Fibroblast of peridontal ligament (primary cell): ENCODE measurements around the gene PRPF6.
A peak's percentile ranks its signal among the peaks of the same experiment; 100 is the strongest.

Source experiments
- DNase-seq: peaks from one replicate; pipeline ENCODE4 v3.0.0-alpha.2; 2010; ENCODE audit errors: extremely low read depth

Gene PRPF6

DNA sequence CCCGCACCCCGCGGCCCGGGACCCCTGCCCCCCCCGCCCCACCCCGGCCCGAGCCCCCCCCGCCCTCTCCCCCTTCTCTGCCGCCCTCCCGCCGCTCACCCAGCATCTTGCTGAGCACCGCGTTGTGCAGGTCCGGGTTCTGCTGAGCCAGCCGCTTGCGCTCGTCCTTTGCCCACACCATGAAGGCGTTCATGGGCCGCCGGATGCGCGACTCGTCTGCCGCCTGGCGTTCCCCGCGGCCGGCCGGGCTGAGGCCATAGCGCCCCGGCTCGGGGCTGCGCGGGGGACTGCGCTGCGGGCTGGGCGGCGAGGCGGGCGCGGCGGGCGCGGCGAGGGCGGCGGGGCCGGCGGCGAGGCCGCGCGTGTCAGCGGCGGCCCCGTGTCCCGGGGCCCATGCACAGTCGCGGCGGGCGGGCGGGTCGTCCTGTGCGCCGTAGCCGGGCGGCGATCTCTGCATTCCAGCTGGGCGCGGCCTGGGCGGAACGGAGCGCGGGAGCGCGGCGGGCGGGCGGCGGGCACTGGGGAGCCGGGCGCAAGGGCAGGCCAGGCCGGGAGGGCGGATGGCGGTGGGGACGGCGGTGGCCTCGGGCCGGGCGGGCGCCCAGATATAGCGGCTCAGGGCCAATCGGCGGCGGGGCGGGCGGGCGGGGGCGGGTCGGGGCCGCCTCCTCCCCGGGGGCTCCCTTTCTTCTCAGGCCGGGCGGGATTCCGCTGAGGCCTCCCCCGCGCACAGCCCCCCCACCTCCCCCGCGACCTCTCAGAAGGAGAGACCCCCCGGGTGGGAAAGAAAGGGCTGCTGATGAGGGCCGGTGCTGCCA lies 68.3 kb downstream of the PRPF6 start, which contains the start of gene SOX18:
SOX18 (minus strand) TSS at position 580 of the 818 bp plus-strand sequence; CDS start at position 457, 123 bp downstream.
- DNase-seq, result no peak

DNA sequence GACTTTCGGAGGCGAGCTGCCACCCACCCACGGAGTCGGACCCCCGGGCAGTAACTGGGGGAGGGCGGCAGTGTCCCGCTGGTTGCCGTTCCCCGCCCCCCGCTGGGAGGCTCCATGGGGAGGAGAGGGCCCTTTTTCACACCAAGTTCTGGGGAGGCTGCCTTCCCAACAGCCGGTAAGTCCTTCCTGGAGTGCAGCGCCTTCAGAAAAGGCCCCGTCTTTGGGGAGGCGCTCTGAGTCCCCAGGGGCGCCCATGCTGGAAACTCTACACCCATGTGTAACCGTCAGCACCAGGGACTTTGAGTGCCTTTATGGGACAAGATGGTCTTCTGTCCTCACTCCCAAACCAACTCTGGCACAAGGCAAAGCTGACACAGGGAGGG lies 68.9 kb downstream of the PRPF6 start:
- DNase-seq, result no peak

DNA sequence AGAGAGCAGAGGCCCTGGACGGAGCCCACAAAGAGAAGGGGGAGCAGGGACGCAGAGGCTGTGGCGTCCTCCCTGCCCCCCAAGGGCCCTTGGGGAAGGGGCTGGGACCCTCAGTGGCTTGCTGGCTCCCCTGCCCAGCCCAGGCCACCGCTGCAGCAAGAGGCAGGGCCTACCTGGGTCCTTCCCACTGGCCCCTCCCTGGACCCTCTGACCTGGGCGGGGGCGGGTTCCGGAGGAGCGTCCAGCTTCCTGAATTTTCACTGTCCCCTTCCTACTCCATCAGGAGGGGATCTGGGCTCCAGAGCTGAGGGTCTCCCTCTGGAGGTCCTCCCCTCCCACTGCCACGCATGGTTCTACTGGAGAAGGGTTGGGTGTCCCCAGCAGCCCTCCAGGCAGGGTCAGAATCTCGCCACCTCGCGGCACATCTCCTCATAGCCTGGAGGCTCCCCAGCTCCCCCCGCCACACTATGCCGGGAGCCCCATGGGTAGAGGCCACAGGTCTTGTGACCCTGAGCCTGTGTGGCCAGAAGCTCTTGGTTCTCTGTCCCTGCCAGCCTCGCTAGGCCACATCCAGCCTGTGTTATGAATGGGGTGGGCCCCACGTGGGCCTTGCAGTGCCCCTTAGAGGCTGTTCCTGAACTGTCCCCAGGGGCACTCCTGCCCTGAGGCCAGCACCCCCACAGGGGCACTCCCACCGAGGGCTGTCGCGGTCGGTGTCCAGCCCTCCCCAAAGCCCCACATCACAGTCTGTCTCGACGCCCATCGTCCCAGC lies 69.5 kb downstream of the PRPF6 start:
- DNase-seq, result no peak

DNA sequence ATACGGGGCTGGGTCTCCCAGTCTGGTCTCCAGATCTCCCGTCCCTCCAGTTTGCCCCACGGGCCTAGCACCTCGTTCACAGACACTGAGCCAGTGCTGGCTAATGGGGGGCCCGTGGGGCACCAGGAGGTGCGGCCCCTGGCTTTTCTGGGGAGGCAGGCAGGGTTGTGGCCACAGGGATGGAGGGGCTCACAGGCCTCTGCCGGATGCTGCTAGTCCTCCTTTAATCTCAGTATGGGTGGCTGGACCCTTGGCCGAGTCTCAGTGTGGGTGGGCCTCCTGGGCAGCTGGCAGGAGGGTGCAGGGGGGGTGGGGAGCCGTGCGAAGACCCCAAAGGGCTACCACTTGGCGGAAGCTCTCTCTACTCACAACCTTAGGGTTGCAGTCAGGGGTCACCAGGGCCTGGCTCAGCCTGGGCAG lies 70.1 kb downstream of the PRPF6 start:
- no peak for DNase-seq

DNA sequence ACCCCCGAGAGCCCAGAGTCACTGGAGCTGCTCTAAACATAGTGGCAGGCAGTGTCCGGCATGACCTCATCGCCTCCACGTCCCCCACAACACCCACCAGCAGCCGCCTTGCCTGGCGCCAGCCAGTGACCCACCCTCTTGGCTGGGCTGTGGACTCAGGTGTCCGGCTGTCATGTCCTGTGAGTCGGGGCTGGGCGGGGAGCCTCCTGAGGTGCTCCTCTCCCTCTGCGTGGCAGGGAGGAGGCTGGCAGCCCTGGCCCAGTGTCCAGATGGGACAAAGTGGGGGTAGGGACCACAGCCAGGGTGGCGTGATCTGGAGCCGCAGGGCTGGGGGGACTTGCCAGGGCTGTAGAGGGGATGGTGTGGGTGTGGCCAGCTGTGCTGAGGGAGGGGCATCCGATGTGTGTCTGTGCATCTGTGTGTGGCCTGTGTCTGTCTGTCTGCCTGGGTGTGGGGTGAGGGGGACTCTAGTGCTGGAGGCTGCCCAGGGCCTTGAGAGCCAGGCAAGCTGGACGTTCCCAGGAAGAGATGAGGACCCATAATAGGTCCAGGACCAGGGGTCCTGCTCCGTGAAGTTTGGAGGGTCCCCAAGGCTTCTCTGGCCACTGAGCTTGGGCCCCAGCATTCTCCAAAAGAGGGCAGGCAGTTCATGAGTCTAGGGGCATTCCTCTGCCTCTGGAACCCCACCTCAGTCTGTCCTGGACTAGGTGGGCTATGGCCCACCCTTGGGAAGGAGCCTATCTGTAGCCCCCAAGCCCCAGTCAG lies 70.8 kb downstream of the PRPF6 start:
- no peak for DNase-seq

DNA sequence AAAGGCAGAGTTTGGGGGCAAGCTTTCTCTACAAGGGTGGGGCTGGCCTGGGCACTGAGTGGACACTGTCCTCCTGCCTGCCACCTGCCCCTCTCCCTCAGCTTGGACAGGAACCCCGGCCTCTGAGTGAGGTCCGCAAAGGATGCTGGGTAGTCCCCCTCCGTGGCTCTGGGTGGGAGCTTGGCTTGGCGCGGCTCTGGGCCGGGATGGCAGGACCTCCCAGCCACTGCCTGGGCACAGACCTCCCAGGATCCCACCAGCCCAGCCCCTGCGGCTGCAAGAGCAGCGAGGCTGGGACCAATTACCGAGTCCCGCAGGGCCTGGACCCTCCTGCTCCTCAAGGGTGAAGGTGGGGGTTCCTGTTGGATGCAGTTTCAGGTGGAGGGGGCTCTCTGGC lies 71.4 kb downstream of the PRPF6 start:
- DNase-seq, result no peak

DNA sequence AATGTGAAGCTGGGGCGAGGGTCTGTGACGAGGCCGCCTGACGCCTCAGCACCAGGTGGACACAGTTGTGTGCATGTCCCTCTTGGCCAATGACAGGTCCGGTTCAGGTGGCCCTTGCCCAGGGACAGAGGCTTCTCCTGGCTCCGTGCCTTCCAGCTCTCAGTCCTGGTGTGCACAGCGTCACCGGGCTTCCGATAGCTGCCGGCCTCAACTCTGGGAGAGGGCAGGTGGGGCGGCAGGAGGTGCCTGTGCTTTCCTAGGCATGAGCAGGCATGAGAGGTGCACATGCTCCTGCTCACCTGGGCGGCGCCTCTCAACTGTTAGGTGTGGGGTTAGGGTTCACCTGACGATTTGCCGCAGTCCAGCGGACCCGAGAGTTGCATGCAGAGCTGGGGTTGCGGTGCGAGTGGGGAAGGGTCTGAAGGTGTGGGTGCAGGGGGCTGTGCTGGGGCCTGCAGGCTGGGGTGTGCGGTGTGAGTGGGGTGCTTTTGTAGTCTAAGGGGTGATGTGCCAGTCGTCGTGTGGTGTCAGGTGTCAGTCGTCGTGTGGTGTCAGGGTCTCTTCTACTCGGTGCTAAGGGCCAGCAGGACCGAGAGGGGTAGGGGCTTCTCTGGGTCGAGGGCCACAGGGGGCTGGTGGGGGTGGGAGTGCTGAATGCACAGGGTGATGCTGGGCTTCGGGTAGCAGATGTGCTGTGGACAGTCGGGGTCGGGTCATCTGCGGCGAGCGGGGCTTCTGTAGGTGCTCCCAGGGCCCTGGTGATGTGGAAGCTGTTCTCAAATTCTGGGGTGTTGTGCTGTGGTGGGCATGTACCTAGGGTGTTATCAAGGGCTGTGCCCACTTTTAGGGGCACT lies 72.3 kb downstream of the PRPF6 start:
- no peak for DNase-seq

DNA sequence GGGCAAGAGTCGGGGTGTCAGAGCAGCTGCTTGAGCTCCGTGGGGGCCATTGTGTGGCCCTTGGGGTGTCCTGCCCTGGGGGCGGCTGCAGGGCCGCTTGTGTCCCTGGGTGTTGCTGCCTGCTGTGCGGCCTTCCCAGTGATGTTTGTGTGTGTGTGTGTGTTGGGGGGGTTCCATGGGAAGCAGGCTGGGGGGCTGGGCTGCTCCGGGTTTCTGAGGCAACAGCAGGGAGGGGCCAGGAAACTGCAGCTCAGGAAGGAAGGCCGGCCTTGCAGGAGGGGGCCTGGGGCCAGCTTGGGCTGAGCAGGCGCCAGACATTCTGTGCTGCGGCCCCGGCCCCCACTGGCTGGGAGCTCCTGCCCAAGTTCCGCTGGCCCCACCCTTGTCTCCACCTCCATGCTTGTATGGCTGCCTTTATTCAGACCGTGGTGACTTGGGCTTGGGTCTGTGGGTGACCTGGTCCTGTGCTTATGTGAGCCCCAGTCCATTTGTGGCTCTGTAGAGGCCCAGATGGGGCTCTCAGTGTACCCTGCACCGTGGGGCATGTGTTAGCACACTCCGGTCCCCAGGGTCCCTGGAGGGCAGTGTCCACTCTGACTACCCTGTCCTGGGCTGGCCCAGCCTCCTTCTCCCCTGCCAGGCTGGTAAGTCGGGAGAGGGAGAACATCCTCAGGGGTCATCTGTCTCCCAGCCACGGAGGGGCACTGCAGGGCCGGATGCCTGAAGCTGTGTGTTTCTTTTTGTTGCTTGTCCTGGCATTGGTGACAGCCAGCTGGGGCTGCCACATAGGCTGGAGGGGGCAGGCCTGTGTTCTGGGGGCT lies 73.1 kb downstream of the PRPF6 start:
- no peak for DNase-seq

DNA sequence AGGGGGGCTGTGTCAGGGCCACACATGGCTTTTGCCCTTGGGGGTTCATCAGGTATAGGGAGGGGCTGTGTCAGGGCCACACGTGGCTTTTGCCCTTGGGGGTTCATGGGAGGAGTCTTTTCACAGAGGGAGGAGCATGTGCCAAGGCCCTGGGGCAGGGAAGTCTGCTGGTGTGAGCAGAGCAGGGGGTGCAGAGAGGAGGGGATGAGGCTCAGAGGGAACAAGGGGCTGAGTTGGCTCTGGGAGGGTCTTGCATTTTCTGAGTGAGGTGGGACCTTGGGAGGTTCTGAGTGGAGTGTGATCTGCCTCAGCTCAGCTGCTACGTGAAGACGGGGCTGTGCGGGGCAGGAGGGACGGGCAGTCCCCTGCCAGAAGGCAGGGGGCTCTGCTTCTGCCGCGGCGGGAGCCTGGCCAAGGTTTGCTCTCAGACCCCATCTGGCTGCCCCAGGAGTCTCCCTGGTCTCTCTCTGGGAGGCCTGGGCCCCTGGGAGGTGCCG lies 74.5 kb downstream of the PRPF6 start:
- no peak for DNase-seq

DNA sequence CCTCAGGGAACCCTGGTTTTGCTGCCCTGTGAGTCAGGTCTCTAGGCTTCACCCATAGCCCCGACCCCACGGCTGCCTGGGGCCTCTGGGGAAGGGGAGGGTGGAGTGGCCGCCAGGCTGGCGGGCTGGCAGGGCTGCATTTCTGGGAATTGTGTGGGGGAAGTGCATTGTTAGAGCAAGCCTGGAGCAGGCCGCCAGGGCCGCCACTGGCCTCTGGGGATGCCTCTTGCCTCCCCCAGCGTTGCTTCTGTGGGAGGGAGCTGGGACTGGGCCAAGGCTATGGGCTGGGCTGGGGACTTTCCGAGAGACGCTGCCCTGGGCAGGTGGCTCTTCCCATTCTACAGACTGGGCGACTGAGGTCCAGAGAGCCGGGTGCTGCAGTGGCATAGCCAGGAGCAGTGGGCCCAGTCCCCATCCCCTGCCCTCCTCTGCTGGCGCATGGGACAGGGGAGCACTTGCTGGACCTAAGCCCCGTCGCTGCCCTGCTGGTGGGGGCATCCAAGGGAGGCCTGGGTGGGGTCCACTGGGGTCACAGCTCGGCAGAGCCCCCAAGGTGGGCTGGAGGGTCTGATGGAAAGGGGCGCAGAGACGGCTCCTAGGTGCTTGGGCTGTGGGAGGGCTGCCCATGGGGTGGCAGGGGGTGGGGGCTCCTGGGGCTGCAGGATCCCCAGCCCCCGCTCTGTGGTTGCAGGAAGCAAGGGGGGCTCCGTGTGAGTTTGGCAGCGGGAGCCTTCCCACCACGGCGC lies 75.1 kb downstream of the PRPF6 start:
- no peak for DNase-seq

DNA sequence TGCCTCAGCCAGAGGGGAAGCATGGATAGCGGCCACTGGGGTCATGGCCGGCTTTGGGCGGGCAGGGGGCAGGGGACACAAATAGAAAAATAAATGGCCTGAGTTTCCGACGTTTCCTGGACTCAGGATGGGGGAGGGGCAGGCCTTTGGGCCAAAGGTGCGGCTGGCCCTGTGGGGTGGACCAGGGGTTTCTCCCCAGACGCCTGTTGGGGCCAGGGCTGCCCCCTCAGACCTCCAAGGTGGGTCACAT lies 75.6 kb downstream of the PRPF6 start:
- DNase-seq, result no peak

DNA sequence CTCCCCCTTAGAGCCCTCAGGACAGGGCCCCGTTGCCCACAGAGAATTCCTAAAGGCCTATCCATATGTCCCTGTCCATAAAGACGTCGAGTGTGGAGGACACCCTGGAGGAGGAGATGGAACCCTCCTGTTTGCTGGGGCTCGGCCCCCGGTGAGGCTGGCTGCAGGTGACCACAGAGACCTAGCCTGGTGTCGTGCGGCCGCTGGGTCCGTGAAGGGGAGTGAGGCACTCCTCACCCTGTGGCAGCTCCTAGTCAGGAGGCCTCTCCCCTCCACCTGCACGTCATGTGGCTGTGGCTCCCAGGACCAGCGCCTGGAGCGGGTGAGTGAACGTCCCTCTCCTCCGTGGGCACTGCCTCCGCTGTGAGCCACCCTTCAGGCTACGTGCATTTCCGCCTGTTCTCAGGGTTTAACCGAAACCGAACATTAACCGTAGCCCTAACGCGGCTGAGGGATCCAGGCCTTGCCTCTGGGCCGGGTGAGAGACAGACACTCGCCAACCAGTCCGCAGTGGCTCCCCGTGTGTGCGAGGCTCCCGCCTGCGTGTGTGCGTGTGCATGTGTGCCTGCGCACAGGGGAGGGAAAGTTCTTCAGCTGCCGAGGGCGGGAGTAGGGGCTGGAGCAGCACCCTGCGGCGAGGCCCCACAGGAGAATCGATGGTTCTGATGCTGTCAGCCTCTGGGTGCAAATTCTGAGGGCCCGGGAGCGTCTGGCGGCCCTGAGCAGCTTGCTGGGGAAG lies 76.1 kb downstream of the PRPF6 start:
- no peak for DNase-seq

DNA sequence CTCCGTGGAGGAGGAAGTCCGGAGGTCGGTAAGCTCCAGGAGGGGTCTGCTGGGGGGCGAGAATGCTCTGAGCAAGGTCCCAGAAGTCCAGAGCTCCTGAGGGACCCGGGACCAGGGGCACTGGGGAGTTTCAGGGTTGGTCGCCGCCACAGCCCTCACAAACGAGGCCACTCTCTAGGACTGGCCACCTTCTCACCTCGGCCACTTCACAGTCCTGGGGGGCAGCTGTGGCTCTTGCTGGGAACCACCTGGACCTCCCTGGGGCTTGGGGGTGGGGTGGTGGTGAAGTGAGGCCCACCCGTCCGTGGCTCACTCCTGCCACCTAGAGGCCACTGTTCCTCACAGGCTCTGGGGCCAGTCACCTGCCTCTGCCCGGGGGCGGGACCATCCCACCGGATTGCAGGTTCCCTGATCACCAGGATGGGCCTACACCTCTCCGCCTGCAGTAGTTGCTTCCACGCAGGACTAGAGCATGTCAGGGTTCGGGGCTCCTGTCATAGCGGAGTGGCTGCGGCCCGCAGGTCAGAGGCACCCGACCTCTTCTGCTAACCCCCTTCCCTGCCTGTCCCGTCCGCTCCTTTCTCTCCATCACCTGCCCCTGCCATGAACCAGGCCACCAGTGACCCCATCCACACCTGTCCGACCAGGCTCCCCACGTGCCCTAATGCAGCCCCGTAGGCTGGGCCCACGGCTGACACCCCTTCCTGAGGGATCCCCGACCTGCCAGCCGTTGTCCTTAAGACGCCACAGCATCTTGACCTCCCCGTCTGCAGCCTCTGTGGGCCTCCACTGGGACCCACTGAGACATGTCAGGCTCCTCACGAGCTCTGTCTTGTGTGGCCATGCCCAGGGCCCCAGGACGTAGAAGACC lies 76.9 kb downstream of the PRPF6 start:
- peak; percentile 36 for DNase-seq

DNA sequence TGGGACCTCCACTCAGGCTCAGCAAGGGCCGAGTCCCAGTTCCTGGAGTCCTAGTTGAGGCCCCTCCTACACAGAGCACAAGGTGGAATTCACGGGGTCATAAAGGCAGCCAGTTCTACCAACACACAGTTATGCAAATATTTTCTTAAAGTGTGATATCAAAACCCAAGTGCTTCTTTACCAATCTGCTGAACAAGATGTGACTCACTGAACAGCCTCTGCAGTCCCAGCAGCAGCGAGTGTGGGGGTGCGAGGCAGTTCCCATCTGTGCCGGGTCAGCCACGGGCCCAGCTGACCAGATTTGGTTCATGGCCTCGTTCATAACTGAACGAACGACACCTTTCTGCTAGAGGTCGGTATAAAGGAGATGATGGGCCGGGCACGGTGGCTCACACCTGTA lies 77.6 kb downstream of the PRPF6 start:
- DNase-seq, result no peak

DNA sequence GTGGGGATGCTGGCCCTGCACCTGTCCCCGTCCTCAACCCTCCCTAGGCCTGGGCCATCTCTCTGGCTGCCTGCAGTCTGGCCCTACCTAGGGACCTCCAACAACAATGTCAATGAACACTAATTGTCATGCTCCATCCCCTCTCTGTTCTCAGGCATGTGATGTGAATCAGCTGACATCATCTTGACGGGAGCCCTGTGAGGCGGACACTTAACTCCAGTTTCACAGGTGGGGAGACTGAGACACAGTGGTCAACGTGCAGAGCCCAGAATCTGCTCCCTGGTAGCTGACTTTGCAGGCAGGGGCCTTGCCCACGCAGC lies 81.3 kb downstream of the PRPF6 start:
- DNase-seq, result no peak

DNA sequence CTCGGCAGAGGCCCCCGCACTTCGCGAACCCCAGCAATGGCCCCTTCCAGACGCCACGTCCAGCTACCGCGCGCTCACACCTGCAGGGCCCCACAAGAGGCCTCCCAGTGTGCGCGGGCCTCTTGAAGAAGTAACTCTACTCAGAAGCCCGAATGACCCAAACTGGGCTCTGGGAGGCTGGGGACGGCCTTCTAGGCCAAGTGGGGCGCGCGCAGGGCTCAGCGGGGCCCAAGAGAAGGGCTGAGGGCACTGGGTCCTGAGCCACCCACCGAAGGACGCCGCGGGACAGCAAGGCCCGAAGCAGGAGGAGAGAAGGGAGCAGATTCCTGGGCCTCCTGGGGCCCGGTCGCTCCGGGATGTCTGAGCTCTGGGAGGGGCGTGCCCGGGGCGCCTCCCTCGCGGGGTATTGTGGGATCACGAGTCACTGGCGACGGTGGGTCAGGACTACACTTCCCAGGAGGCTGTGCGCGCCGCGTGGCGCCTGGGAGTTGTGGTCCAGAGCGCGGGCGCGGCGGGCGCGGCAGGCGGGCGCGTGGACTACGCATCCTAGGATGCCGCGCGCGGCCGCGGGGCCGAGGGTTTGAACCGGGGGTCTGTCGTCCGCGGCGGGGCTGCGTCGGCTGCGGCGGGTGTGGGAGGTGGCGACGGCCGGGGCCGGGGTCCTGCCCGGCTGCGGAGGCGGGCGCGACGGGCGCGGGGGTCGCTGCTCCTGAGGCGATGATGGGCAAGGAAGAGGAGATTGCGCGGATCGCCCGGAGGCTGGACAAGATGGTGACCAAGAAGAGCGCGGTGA lies 81.9 kb downstream of the PRPF6 start, which contains the start of gene TCEA2:
TCEA2 (plus strand) TSS at position 603 of the 793 bp plus-strand sequence; CDS start at position 718, 115 bp downstream.
- peak; percentile 94 for DNase-seq

DNA sequence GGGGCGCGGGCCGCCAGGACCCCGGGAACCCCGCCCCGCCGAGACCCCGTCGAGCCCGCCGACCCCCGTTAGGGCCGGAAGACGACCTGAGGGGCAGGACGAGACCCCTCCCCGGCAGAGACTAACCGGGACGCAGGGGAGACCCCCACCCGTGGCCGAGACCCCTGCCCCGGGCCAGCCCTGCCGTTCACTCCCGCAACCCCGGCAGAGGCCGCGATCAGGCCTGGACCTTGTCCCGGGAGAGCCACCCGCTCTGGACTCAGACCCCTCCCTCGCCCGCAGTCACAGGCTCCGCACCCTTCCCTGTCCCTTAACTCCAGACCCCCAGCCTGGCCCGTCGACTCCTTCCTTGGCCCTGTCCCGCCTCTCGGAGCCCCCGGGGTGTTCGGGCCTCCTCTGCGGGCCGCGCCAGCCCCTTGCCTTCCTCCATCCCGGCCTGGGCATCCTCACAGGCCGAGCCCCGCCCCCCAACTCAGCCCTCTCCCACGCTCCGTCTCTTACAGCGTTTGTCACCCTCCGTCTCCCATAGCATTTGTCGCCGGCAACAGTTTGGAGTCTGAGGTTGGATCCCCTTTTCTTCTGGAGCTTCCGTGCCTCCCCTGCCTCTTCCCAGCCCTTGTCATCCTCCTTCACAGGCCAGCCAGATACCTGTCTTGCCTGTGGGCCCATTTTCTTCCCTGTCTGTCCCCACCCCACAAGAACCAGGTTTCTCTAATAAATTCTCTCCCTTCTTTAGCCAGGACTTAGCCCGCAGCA lies 82.6 kb downstream of the PRPF6 start:
- peak; percentile 5 for DNase-seq
